ENCODE measurements around the gene TMEM201.
"Not testable (repeated sequence)": the region's sequence is repeated elsewhere in the genome, so short reads cannot be mapped to it uniquely, and the experiment has no call there.

The TMEM201 gene

DNA sequence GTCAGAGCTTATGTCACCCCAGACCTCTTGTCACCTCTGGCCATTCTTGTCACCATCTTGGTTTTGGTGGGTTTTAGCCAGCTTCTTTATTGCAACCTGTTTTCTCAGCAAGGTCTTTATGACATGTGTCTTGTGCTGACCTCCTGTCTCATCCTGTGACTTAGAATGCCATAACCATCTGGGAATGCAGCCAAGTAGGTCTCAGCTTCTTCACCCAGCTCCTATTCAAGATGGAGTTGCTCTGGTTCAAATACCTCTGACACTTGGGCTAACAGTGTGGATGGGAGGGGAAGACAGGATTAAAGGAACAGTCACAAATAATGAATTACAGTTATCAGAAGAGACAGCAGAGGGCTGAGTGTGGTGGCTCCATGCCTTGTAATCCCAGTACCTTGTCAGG, 32.3 kb downstream of the TMEM201 start:
- no peak for DNase-seq (ENCODE audit: low spot score)

DNA sequence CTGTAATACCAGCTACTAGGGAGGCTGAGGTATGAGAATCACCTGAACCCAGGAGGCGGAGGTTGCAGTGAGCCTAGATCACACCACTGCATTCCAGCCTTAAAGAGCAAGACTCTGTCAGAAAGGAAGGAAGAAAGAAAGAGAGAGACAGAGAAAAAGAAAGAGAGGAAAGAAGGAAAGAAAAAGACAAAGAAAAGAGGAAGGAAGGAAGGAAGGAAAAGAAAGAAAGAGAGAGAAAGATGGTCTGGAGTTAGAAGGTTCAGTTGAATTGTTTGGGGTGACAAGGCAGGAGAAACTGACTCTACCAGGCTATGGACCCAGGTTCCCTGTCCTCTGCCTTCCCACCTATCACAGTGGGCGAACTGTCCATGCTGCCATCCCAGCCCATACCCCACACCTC, 35.4 kb downstream of the TMEM201 start:
- no peak for DNase-seq (ENCODE audit: low spot score)

DNA sequence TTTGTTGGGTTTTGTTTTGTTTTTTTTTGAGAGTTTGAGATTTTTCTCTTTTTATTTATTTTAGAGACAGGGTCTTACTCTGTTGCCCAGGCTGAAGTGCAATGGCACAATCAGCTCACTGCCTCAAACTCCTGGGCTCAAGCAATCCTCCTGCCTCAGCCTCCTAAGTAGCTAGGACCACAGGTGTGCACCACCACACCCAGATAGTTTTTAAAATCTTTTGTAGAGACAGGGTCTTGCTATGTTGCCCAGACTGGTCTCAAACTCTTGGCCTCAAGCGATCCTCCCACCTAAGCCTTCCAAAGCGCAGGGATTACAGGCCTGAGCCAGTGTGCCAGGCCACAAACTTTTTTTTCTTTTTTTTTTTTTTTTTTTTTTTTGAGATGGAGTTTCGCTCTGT, 36.3 kb downstream of the TMEM201 start:
- not testable (repeated sequence) for DNase-seq (ENCODE audit: low spot score)

DNA sequence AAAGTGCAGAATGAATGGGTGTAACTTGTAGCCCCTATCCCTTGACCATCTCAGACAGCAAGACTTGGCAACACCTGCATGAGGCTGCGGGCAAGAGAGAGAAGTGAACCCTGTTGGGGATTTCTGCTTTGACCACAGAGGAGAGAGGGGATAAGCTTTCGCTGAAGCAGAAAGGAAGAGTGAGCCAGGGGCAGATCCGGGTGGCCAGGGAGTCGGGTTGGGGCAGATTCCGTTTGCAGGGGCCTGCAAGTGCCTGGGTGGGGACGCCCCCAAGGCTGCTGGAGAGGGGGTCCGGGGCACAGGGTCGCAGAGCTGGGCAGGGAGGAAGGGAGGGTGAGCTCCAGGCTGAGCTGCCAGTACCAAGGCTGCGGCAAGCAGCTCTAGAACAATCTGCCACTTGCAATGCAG, 37.5 kb downstream of the TMEM201 start:
- peak; percentile 62 for DNase-seq (ENCODE audit: low spot score)

DNA sequence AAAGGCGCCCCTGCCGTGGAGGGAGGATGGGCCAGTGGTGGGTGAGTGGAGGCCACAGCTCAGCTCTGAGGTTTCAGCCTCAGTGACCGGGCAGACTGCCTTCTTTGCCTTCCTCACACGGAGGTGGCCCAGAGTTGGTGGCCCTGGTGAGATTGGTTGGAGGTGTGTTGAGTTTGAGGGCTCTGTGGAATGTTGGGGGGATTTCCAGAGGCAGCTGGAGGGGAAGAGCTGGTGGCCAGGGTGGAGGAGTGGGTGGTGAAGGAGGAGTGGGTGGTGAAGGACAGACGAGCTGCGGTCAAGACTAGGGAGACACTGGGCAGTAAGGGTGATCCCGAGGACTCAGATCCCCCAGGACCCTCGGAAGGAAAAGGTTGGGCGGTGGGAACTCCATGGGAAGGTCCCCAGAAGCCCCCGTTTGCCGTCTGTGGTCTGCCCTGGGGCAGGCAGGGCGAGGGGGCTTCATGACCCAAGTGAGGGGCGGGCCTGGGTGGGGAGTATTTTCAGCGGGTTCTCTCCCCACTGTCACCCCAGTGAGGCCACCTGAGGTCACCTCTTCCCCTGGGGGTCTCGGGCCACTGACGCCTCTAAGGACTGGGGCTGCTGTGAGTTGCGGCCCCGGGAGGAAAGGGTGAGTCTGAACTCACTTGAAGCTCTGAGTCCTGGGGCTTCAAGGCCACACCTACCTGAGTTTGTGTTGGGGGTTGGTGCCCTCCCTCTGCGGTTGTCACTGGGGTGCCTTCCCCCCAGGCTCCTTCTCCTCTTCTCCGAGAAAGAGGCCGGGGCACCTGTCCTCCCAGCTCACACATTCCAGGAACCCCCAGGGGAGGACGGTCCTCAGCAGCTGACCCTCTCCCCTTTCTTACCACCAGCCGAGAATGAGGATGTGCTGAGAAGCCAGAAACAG, 40.1 kb downstream of the TMEM201 start:
- DNase-seq (ENCODE audit: low spot score) = peak; percentile 71

DNA sequence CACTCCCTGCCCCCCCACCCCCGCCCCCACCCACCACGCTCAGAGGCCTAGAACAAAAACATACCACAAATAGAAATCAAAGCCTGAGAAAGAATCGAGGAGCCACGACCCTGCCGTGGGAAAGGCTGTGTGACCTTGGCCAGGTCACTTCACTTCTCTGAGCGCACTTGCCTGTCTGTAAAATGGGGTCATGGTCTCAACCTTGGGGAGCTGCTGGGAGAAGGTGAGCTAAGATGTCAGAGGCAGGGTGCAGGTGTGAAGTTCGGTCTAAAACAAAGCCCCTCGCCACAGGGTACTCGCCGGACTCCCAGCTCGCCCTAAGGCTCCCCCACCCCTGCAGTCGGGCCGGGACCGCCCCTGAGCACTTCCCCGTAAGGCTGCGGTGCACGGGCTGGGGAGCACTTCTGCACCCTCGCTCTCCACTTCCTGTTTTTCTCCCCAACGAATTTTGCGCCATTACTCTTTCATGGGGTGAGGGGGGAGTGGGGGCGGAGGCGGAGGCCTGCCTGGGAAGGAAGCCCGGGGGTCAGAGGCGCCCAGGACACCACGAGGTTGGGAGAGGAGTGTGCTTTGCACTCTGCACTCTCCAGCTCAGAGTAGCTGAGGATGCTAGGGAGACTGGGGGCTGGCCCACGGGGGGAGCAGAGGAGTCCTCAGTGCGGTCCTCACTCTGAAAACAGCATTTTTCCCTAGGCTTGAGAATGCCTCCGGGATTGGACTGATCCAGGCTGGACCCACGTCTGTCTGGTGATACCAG, 40.9 kb downstream of the TMEM201 start:
- DNase-seq (ENCODE audit: low spot score) = peak; percentile 83

DNA sequence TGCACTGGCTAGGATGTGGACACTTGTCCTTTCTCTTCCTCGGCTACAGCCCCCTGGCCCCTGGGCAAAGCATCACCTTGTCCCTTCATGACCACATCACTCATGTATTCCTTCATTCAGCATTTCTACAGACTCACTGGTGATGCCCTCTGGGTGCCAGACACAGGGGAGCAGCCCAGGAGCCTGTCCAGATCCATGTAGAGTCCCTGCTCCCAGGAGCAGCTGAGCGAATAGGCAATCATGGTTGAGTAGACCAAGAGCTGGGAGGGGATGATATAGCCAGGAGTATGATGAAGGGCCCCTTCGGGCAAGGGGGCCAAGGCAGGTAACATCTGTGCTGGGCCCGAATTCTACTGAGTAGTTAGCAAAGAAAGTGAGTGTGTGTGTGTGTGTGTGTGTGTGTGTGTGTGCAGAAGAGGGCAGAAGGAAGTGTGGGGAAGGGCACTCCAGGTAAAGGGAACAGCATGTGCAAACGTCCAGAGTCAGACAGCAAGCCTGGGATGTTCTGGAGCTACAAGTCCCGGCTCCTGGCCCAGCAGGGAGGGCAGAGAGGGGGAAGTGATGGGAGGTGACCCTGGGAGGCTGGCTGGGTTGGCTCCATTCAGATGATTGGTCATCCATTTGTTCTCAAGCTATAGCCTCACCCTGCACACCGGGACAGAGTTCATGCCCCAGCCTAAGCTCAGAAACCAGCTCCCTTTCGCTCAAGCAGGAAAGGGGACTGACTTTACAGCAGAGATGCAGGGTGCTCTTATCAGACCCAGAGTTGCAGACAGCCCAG, 41.8 kb downstream of the TMEM201 start:
- no peak for DNase-seq (ENCODE audit: low spot score)

DNA sequence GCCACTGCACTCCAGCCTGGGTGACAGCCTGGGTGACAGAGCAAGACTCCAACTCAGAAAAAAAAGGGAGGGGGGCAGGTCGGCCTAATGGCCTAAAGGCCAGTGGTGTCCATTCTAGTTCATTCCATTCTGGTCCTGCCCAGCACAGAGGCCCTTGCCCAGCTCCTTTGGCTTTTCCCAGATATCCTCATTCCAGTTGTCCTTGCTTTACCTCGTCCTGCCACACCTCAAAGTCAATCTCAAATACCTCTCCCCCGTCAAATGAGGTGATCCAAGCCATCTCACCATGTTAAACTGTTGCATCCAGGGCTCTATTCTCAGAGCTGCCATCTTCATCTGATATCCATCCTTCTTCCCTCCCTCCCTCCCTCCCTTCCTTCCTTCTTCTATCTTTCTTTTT, 42.9 kb downstream of the TMEM201 start:
- no peak for DNase-seq (ENCODE audit: low spot score)

DNA sequence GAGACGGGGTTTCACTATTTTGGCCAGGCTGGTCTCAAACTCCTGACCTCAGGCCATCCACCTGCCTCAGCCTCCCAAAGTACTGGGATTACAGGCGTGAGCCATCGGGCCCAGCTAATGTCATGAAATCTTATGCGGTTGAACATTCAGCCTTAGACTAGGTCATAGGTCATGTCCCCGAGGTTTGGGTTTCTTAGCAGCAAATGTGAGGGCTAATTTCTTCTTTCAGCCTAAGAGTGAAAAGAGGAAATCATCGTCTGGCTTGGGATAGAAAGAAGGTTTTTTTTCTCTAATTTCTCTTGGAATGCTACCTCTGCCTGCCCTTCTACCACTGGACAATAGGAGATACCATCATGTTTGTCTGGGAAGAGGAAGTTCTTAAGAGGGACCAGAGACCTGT, 44.8 kb downstream of the TMEM201 start:
- no peak for DNase-seq (ENCODE audit: low spot score)

GRCh38 chr1:9634582-9634981, 45.9 kb downstream of the TMEM201 start:
- no peak for DNase-seq (ENCODE audit: low spot score)

GRCh38 chr1:9639227-9639626, 50.5 kb downstream of the TMEM201 start:
- DNase-seq (ENCODE audit: low spot score) = no peak

DNA sequence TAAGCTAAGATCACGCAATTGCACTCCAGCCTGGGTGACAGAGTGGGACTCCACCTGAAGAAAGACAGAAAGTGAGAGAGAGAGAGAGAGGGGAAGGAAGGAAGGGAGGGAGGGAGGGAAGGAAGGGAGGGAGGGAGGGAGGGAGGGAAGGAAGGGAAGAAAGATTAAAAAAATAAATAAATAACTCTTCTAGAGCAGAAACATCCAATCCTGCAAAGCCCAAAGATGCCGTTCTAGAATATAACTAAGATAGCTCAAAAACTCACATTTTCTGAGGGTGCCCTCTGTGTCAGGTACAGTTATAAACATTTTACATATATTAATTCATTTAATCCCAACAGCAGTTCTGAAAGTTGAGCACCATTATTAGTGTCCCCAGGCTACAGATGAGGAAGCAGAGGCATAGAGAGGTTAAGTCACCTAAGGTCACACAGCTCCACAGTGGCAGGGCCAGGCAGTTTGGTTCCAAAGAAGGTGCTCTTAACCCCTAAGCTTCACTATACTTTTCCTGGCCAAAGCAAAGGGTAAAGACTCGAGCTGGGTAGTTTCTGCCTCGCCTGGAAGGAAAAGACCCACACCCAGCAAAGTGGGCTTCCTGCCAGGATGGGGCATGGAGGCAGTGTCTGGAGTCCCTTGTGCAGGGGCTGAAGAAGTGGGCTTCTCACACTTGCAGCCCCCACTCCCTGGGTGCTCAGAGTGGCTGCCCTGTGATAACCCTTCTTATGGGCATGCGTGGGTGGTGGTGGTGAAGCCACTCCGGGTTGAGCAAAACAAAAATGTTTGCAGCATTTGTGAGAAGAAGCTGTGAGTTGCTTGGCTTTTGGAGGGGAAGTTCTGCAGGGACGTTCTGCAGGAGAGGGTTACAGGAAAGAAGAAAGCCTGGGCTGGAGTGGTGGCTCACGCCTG, 54.9 kb downstream of the TMEM201 start:
- DNase-seq (ENCODE audit: low spot score) = no peak

- DNase-seq (ENCODE audit: low spot score) = no peak
These were observed 57.3 kb downstream of the TMEM201 start for GRCh38 chr1:9646037-9646436.

GRCh38 chr1:9648171-9648570, 59.5 kb downstream of the TMEM201 start:
- no peak for DNase-seq (ENCODE audit: low spot score)

- no peak for DNase-seq (ENCODE audit: low spot score)
These were observed 61.1 kb downstream of the TMEM201 start for GRCh38 chr1:9649769-9650168.

DNA sequence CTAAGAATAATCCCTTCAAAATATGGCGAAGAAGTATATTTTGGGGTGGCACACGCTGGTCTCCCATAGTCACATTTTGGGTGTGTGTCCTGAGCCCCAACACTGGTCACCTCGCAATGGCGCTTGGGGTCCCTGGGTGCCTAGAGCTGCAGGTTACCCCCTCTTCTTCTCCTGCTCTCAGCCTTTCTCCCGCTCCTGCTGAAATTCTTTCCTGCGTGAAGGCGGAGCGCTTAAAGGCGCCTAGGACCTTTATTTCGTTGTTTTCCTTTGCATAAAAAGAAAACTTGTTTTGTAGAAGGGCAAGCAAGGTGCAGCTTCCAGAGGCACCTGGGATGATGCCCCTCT, 62.5 kb downstream of the TMEM201 start:
- no peak for DNase-seq (ENCODE audit: low spot score)

GRCh38 chr1:9651565-9652378, 63.1 kb downstream of the TMEM201 start, which contains the start of gene PIK3CD:
Gene PIK3CD, plus strand, starts transcription at chr1:9651731. Its CDS starts 58,725 bp downstream, at chr1:9710456.
- DNase-seq (ENCODE audit: low spot score) = peak; percentile 62

DNA sequence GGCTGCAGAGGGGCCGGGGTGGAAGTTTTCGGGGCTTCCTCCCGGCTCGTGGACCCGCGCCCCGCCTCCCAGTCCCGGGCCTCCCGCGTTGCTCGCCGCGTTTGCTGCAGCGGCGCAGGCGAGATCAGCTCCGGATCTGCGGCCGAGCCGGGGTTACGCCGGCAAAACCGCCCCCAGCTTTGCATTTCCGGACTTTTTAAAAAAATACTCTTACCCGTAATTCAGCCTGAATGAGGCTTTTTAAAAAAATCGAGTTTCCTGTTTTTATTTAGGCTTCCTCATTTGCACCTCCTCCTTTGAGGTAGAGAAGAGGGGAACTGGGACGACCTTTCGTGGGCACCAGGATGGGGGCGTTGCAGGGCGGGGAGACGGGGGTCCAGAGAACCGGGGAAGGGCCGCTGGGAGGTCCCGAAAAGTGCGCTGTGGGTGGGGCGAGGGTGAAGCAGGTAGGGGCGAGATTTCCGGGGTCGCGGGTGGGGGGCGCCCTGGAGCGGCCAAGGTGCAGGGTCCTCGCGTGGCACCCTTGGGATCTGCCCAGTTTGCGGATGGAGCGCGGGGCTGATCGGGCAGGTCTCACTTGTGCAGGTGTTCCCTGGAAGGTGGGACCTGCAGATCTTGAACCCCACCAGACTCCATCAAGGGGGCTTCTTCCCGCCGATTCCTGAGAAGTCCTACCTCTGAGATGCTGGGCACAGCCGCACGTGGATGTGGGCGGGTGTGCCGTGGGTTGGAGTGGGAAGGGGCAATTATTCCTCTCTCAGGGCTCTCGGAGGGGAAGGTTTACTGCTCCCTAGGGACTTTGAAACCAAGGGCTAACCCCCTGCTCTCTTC, 63.9 kb downstream of the TMEM201 start:
- DNase-seq (ENCODE audit: low spot score) = peak; percentile 75

- no peak for DNase-seq (ENCODE audit: low spot score)
These were observed 64.4 kb downstream of the TMEM201 start for GRCh38 chr1:9653210-9653490.

Measured in germinal center (tissue), 1 donor.